IPS-NIHi7 (cell line): ENCODE measurements around the gene AGFG2.

ENCODE experiments used
- DNase-seq: peaks from one replicate; pipeline ENCODE4 v3.0.0; 2012; ENCODE audit warnings: mixed read lengths; ENCODE audit errors: extremely low spot score

The AGFG2 gene

GRCh38 chr7:100611983-100612729, 73.2 kb downstream of the AGFG2 start, which contains the start of gene MOSPD3:
TSS of gene MOSPD3 (plus strand) at chr7:100612540. CDS start at chr7:100612792, 252 bp downstream.
- peak; percentile 99 for DNase-seq

GRCh38 chr7:100612730-100613390, 73.9 kb downstream of the AGFG2 start:
- no peak for DNase-seq

GRCh38 chr7:100613412-100614175, 74.6 kb downstream of the AGFG2 start:
- DNase-seq, result no peak

- DNase-seq, result no peak
Observed at GRCh38 chr7:100614308-100614861, 75.4 kb downstream of the AGFG2 start.
